Hepatocyte (in vitro differentiated cells): ENCODE measurements around the gene NDUFC2. TPM values are rescaled to one million over a fixed set of nuclear protein-coding genes. Genes with fewer than 3 reads are reported as not detected.

Experiments used
- DNase-seq: peaks from one replicate; pipeline ENCODE4 v3.0.0-alpha.2; 2016; ENCODE audit warnings: low spot score
- H2AFZ ChIP-seq: fragments of 200-600 bp; sonication (generic); 2 replicates; pipeline ENCODE4 v1.6.0; 2016; ENCODE audit warnings: antibody characterized with exemption, mild to moderate bottlenecking
- H3K27ac ChIP-seq: fragments of 200-600 bp; sonication (generic); 2 replicates; pipeline ENCODE4 v1.5.1; 2016; ENCODE audit warnings: mild to moderate bottlenecking
- H3K27me3 ChIP-seq: fragments of 200-600 bp; sonication (generic); 2 replicates; pipeline ENCODE4 v1.6.1; 2016
- H3K36me3 ChIP-seq: fragments of 200-600 bp; sonication (generic); replicated peaks from 2 replicates; pipeline ENCODE4 v1.5.1; 2016; ENCODE audit warnings: low read depth; ENCODE audit not compliant: insufficient read depth
- H3K4me1 ChIP-seq: fragments of 200-600 bp; sonication (generic); 2 replicates; pipeline ENCODE4 v1.5.1; 2016; ENCODE audit warnings: mild to moderate bottlenecking, moderate library complexity; ENCODE audit not compliant: insufficient read depth
- H3K4me2 ChIP-seq: fragments of 200-600 bp; sonication (generic); 2 replicates; pipeline ENCODE4 v1.6.0; 2016
- H3K4me3 ChIP-seq: fragments of 200-600 bp; sonication (generic); 2 replicates; pipeline ENCODE4 v1.5.1; 2016; ENCODE audit warnings: mild to moderate bottlenecking
- H3K79me2 ChIP-seq: fragments of 200-600 bp; sonication (generic); 2 replicates; pipeline ENCODE4 v1.6.0; 2017; ENCODE audit warnings: mild to moderate bottlenecking
- H3K9me2 ChIP-seq: fragments of 200-600 bp; sonication (generic); replicated peaks from 2 replicates; pipeline ENCODE4 v1.6.0; 2017; ENCODE audit warnings: mild to moderate bottlenecking; ENCODE audit not compliant: insufficient read depth
- H3K9me3 ChIP-seq: fragments of 200-600 bp; sonication (generic); 2 replicates; pipeline ENCODE4 v1.5.1; 2016; ENCODE audit warnings: low read depth, mild to moderate bottlenecking
- H4K20me1 ChIP-seq: fragments of 200-600 bp; sonication (generic); 2 replicates; pipeline ENCODE4 v1.6.0; 2016; ENCODE audit warnings: mild to moderate bottlenecking; ENCODE audit not compliant: insufficient read depth, poor library complexity, severe bottlenecking
- CTCF ChIP-seq: fragments of 200-600 bp; sonication (generic); IDR thresholded peaks from 2 replicates; pipeline ENCODE4 v1.5.1; 2016; ENCODE audit warnings: antibody characterized with exemption, mild to moderate bottlenecking; ENCODE audit not compliant: poor library complexity
- EZH2 ChIP-seq: fragments of 200-600 bp; sonication (generic); IDR thresholded peaks from 2 replicates; pipeline ENCODE4 v1.6.1; 2016; ENCODE audit warnings: antibody characterized with exemption, mild to moderate bottlenecking, borderline replicate concordance
- EZH2phosphoT487 ChIP-seq: fragments of 200-600 bp; sonication (generic); IDR thresholded peaks from one replicate; pipeline ENCODE4 v1.6.1; 2018; ENCODE audit warnings: antibody characterized with exemption, mild to moderate bottlenecking, low read depth, moderate library complexity; ENCODE audit not compliant: unreplicated experiment, severe bottlenecking
- WGBS: methylation state at CpG from one replicate; pipeline ENCODE4 v1.1.6; 2016; ENCODE audit warnings: low lambda C conversion rate; ENCODE audit errors: missing lambda C conversion rate; 5-methylcytosine and 5-hydroxymethylcytosine counted together
- polyA plus RNA-seq: library from polyadenylated mRNA; unstranded; fragments of >200 nt; fragmentation: Nextera tagmentation; extraction: Ambion mirVana; gene quantifications from 2 replicates; pipeline ENCODE4 v1.2.1, GENCODE V29; 2016
- total RNA-seq: library from RNA; depleted of rRNA; stranded (reverse); fragments of >200 nt; gene quantifications from 2 replicates; pipeline ENCODE4 v1.2.3, GENCODE V29; 2014

Gene NDUFC2
- total and polyA plus RNA-seq, 2 experiments from 2014 or later: 115 to 481 TPM

GRCh38 chr11:78046486-78046854, 33.2 kb downstream of the NDUFC2 start:
- no peak for DNase-seq
- Histone ChIP-seq H3K4me3 (no peak overlapping the region), H3K4me2 (peak overlapping the region; percentile 87), H3K9me3 (no peaks in the 10 kb centered on the region), H3K79me2 (no peaks in the 10 kb centered on the region), H2AFZ (peak overlapping the region; percentile 96), H3K36me3 (no peaks in the 10 kb centered on the region), H3K4me1 (peaks cover 14% of the 10 kb centered on the region), H4K20me1 (no peaks in the 10 kb centered on the region), H3K9me2 (no peaks in the 10 kb centered on the region), H3K27ac (no peak overlapping the region), H3K27me3 (no peaks in the 10 kb centered on the region)
- 19% methylated on average over 6 of the region's 6 CpGs for WGBS
- no peak for TF ChIP-seq EZH2
- TF ChIP-seq EZH2phosphoT487: no peak
- TF ChIP-seq CTCF: no peak

GRCh38 chr11:78045851-78046485, 33.7 kb downstream of the NDUFC2 start:
- H3K9me3 ChIP-seq: no peaks in the 10 kb centered on the region
- no peaks in the 10 kb centered on the region for H3K27me3 ChIP-seq
- no peaks in the 10 kb centered on the region for H3K79me2 ChIP-seq
- peak overlapping the region; percentile 96 for H2AFZ ChIP-seq
- TF ChIP-seq EZH2 (no peak), CTCF (peak; percentile 100)
- H4K20me1 ChIP-seq: no peaks in the 10 kb centered on the region
- H3K4me2 ChIP-seq: peak overlapping the region; percentile 87
- H3K9me2 ChIP-seq: no peaks in the 10 kb centered on the region
- 16% methylated on average over 28 of the region's 28 CpGs for WGBS
- peak overlapping the region; percentile 20 for H3K4me3 ChIP-seq
- DNase-seq: peak; percentile 92
- peaks cover 9% of the 10 kb centered on the region for H3K4me1 ChIP-seq
- H3K27ac ChIP-seq: peak overlapping the region; percentile 83
- no peaks in the 10 kb centered on the region for H3K36me3 ChIP-seq

DNA sequence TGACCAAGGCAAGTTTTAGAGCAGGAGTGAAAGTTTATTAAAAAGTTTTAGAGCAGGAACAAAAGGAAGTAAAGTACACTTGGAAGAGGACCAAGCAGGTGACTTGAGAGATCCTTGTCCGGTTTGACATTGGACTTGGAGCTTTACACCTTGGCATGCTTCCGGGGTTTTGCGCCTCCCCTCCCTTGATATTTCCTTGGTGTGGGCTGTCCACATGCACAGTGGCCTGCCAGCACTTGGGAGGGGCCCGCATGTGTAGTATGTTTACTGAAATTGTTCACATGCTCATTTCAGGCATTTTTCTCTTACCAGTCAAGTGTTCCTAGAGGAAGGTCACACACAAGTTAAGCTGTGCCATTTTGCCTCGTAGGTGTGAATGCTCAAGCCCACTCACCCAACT, 35.0 kb downstream of the NDUFC2 start:
- H3K4me2 ChIP-seq: no peak overlapping the region
- no peaks in the 10 kb centered on the region for H3K27me3 ChIP-seq
- H3K36me3 ChIP-seq: no peaks in the 10 kb centered on the region
- no peak overlapping the region for H3K4me3 ChIP-seq
- no peak overlapping the region for H3K27ac ChIP-seq
- no peak overlapping the region for H2AFZ ChIP-seq
- no peaks in the 10 kb centered on the region for H3K79me2 ChIP-seq
- peaks cover 17% of the 10 kb centered on the region for H3K4me1 ChIP-seq
- no peaks in the 10 kb centered on the region for H4K20me1 ChIP-seq
- WGBS: 92% methylated on average over 5 of the region's 5 CpGs
- no peaks in the 10 kb centered on the region for H3K9me3 ChIP-seq
- TF ChIP-seq EZH2: no peak
- TF ChIP-seq CTCF: no peak
- no peak for TF ChIP-seq EZH2phosphoT487
- DNase-seq: no peak
- H3K9me2 ChIP-seq: no peaks in the 10 kb centered on the region
